Measurements from ENCODE around the gene CFTR. TPM values are rescaled to one million over a fixed set of nuclear protein-coding genes. Genes with fewer than 3 reads are reported as not detected.

Gene CFTR
- polyA plus RNA-seq, 2 of the 4 experiments (the other 2 are of a cell fraction): 0.13 to 0.31 TPM

- no peak for TF ChIP-seq CBX2 (IDR thresholded peaks at IDR 0.05; ENCODE audit: borderline replicate concordance, low read depth)
- no peak for TF ChIP-seq ESRRA (IDR thresholded peaks at IDR 0.05; ENCODE audit: borderline replicate concordance, low read length)
- TF ChIP-seq CBX8 (IDR thresholded peaks at IDR 0.05): no peak
- TF ChIP-seq NFE2L2 (conservative IDR thresholded peaks at IDR 0.05; ENCODE audit: low read length): no peak
- TF ChIP-seq SMC3 (IDR thresholded peaks at IDR 0.05): no peak
- TF ChIP-seq FOSL2 (IDR thresholded peaks at IDR 0.05): no peak
- no peak for TF ChIP-seq FOSL2 (CRISPR knock-in tag; IDR thresholded peaks at IDR 0.05)
- no peak for TF ChIP-seq MAZ (IDR thresholded peaks at IDR 0.05; ENCODE audit: borderline replicate concordance, low read depth, low read length)
- WGBS (ENCODE audit: missing lambda C conversion rate): 45% methylated on average over 1 of the region's 1 CpG
- no peak for ATAC-seq
- no peak for DNase-seq (ENCODE audit: low read depth in 1 of 2, low spot score in 1 of 2)
- H3K4me1 ChIP-seq: no peaks in the 10 kb centered on the region
- ChIA-PET POLR2A (no interaction called here), CTCF (no interaction called here)
- H3K9me3 ChIP-seq: no peaks in the 10 kb centered on the region
- no peak for FAIRE-seq
- no peak overlapping the region for H3K4me3 ChIP-seq
- H3K27ac ChIP-seq: no peak overlapping the region
- no peak overlapping the region for H3K4me2 ChIP-seq
These were observed 35.2 kb upstream of the CFTR start for GRCh38 chr7:117444646-117445045.

- Histone ChIP-seq H3K4me1 (no peaks in the 10 kb centered on the region), H3K9me3 (no peaks in the 10 kb centered on the region), H3K4me3 (no peak overlapping the region), H3K27ac (no peak overlapping the region), H3K4me2 (no peak overlapping the region)
- no peak for FAIRE-seq
- ChIA-PET POLR2A (no interaction called here), CTCF (no interaction called here)
- ATAC-seq: no peak
- DNase-seq (ENCODE audit: low read depth in 1 of 2, low spot score in 1 of 2): no peak
- no peak for TF ChIP-seq RNF2 (IDR thresholded peaks at IDR 0.05; ENCODE audit: borderline replicate concordance, low read depth)
- 60% methylated on average over 1 of the region's 1 CpG for WGBS (ENCODE audit: missing lambda C conversion rate)
These were observed 34.6 kb upstream of the CFTR start for GRCh38 chr7:117445206-117445605.

- POLR2A ChIA-PET: no interaction called here
- DNase-seq (ENCODE audit: low read depth in 1 of 2, low spot score in 1 of 2) (no peak), FAIRE-seq (no peak), ATAC-seq (no peak)
- Histone ChIP-seq H3K27ac (no peak overlapping the region), H3K4me3 (no peak overlapping the region), H3K4me1 (no peaks in the 10 kb centered on the region), H3K4me2 (no peak overlapping the region), H3K9me3 (no peaks in the 10 kb centered on the region)
- TF ChIP-seq MAFK (IDR thresholded peaks at IDR 0.05; ENCODE audit: partially characterized antibody) (no peak), ZC3H11A (IDR thresholded peaks at IDR 0.05) (no peak), TP53 (CRISPR knock-in tag; IDR thresholded peaks at IDR 0.05) (no peak), NPAS2 (CRISPR knock-in tag; IDR thresholded peaks at IDR 0.05; ENCODE audit: borderline replicate concordance) (no peak), REST (IDR thresholded peaks at IDR 0.05) (no peak), USF2 (IDR thresholded peaks at IDR 0.05) (no peak), HEYL (CRISPR knock-in tag; IDR thresholded peaks at IDR 0.05) (no peak)
- CTCF ChIA-PET: no interaction called here
- WGBS (ENCODE audit: missing lambda C conversion rate): 71% methylated on average over 4 of the region's 4 CpGs
These were observed 33.5 kb upstream of the CFTR start for GRCh38 chr7:117446220-117446815.

GRCh38 chr7:117448655-117449054, 31.2 kb upstream of the CFTR start:
- POLR2A ChIA-PET: no interaction called here
- CTCF ChIA-PET: interaction anchor here (1.1 to 1.8 kb wide), 2 partner anchors 10 to 267 kb away, joined by 3 to 6 read pairs; no protein-coding TSS in a partner anchor
- DNase-seq (ENCODE audit: low read depth in 1 of 2, low spot score in 1 of 2) (no peak), FAIRE-seq (no peak), ATAC-seq (no peak)
- WGBS (ENCODE audit: missing lambda C conversion rate): 50% methylated on average over 2 of the region's 2 CpGs
- TF ChIP-seq REST (IDR thresholded peaks at IDR 0.05) (no peak), HDAC2 (IDR thresholded peaks at IDR 0.05) (no peak), HES2 (IDR thresholded peaks at IDR 0.05) (no peak), PHF8 (IDR thresholded peaks at IDR 0.05; ENCODE audit: borderline replicate concordance, low read depth) (no peak), EP300 (IDR thresholded peaks at IDR 0.05) (no peak)
- Histone ChIP-seq H3K4me3 (no peak overlapping the region), H3K9me3 (no peaks in the 10 kb centered on the region), H3K4me2 (no peak overlapping the region), H3K4me1 (no peaks in the 10 kb centered on the region), H3K27ac (no peak overlapping the region)
